ENCODE results near the gene ATP1A1.

Gene ATP1A1

DNA sequence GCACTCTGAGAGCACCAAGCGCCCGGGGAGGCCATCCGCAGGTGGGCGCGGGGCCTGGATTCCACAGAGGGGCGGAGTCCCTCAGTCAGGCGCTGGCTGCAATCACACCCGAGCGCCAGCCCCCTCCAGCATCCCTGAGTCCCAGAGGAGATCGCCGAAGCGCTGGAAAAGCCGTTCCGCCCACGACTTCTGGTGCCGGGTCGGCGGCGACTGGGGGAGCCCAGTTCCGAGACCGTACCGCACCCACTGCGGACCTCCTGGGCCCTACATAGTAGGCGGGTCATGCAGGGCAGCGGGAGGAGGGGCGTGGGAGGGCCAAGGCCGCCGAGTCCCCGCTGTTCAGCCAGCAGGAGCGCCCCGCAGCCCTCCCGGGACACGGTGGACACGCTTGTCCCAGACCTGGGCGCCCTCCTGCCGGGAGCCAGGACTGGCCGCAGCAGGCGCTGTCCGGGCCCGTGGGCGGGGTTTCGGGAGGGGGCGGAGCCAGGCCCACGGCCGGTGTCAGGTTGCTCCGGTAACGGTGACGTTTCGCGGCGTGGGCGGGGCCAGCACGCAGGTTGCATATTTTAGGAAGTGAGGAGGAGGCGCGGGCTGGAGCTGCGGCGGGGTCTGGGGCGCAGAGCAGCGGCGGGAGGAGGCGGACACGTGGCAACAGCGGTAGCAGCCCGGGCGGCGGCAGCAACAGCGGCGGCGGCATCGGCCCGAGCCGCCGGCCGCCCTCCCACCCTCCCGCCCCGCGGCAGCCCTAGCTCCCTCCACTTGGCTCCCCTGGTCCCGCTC, at the start of gene ATP1A1:
Gene ATP1A1 (plus strand): TSS at position 594 of the 780 bp plus-strand sequence. CDS start 268 bp downstream, outside the sequence.
- DNase-seq: peak; percentile 54

DNA sequence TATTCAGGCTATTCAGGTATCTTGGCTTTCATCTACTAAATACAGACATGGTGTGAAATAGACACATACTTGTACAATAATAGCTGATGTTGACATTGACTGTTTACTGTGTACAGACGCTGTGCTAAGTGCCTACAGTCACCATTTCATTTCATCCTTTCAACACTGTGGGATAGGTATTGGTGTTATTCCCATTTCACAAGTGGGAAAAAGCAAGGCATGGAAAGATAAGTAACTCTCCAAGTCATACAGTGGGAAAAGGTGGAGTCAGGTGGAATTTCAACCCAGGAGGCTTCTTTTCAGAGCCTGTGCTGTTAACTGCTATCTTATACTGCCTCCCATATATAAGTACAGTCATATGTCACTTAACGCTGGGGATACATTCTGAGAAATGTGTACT, 49.6 kb upstream of the ATP1A1 start:
- no peak for DNase-seq

- no peak for DNase-seq
Observed at GRCh38 chr1:116324411-116324810, 48.6 kb upstream of the ATP1A1 start.

DNA sequence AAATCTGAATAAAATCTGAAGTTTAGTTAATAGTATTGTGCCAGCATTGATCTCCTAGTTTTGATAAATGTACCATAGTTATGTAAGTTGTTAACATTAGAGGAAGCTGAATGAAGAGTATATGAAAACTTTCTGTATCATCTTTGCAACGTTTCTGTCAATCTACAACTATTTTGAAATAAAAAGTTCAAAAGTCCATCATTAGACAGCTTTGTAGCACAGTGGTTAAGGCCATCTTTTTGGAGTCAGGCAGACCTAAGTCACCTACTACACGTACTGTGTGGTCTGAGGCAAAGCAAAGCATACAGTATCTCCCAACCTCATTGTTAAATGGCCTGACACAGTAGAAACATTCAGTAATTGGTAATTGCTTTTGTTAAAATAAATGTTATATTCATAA, 47.9 kb upstream of the ATP1A1 start:
- no peak for DNase-seq

DNA sequence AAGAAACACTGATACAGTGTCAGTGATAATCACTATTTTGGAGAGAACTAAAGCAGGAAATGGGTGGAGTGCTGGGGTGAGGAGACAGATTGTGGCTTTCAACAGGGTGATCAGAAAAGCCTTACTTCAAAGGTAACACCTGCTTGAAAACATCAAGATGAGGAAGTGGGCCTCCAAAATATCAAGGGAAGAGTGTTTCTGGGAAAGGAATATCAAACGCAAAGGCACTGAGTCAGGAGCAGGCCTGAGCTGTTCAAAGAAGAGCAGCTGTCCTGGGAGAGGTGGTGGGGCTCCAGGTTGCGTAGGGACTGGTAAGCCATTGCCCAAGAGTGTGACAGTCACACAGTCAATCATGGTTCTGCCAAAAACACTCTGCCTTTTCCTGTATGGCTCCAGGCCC, 47.1 kb upstream of the ATP1A1 start:
- DNase-seq: no peak

- no peak for DNase-seq
Observed at GRCh38 chr1:116326486-116326885, 46.6 kb upstream of the ATP1A1 start.

- DNase-seq: no peak
Observed at GRCh38 chr1:116328671-116329070, 44.4 kb upstream of the ATP1A1 start.

DNA sequence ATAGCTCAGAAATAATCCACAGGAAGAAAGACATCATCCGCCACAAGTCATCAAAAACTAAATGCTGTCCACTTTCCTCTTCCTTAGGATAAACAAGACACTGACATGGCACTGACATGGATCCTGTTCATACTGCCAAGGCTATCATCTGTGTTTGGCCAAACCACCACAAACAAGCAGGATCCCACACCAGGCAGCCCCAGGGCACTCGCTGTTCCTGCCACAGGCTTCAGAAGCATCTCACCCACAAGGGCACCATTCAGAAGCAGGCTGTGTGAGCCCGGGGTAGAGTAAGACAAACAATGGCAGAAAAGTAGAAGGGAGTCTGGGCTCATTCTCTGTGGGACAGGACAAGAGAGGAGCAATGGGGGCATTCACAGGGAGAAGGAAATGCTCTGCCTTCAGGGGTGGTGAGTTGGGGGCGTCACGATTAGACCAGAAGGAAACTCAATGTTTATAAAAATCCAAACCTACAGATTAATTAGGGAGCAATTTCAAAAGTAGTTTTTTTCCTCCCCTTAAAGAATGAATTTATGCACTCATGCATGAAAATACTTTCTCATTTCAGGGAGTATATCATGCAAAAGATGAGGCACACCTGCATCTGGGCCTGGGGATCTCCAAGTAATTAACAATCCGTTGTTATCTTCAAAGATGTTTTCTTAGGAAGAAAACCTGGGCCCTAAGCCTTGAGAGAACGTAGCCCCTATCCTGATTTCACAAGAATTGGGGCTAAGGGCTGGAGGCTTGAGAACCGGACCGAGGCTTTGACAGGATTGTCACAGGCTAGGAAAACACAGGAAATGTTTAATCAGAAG, 43.3 kb upstream of the ATP1A1 start:
- no peak for DNase-seq

DNA sequence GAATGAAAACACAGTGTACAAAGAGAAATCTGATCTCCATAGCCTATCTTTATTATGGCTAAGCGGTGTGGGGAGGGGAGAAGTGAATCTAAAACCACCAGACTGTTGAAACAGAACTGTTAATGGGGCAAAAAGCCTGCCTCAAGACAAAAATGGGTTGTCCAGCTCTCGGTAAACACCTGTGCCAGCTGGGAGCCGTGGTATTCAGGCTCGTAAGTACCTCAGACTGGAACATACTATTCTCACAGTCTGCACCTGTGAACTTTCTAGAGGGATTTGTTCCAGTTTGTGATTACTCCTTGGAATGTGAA, 42.7 kb upstream of the ATP1A1 start:
- no peak for DNase-seq

GRCh38 chr1:116330846-116331245, 42.2 kb upstream of the ATP1A1 start:
- no peak for DNase-seq

DNA sequence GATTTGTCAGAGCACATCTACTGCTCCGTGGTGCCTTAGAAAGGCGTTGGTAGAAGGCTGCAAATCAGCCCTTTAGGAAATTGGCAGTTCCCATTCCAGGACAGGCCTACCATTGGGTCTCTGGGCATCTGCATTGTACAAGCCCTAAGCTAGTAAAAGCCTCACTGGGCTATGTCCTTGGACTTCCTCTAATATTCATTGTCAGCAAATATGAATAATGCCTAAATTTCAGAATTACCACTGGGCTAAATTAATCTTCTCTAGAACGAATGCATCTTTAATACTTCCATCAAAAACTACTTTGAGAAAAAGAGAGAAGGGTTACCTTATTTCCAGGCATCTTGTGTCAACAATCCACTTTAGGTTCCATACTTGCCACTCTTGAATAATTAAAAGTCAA, 41.5 kb upstream of the ATP1A1 start:
- DNase-seq: no peak

GRCh38 chr1:116332451-116332850, 40.6 kb upstream of the ATP1A1 start:
- no peak for DNase-seq

DNA sequence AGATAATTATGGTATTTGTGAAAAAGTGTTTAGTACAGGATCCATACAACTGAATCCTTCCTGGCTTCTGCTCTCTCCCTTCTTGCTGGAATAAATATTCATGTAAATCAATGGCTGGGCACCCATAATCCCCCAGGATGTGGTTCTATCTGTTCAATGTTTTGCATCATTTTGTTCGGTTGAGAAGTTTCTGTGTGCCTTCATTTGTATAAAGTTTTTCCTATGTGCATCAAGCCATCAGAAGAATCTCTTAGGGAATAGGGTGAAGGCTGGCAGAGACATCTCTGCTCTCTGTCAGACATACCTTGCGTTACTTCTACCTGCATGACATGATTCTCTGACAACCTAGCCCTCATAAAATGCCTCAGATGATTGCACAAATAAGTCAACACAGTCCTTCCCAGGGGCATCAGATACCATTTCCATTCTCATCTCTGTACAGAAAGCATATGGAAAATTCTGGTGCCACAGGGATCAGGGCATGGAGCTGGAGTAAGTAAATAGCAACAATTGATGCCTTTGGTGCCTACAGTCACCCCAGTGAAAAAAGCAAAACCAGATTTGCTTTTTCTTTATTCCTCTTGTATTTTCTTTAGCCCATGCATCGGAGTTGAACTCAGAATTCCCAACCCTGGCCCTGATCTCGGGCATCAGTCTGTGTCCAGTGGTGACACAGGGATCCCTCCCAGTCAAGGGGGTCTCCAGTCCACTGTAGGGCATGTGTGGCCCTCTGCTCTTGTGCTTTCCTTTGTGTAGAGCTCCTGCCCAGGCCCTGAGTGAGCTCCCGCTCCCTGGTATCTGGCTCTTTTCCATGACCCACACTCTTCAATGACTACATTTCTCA, 39.7 kb upstream of the ATP1A1 start:
- DNase-seq: no peak

DNA sequence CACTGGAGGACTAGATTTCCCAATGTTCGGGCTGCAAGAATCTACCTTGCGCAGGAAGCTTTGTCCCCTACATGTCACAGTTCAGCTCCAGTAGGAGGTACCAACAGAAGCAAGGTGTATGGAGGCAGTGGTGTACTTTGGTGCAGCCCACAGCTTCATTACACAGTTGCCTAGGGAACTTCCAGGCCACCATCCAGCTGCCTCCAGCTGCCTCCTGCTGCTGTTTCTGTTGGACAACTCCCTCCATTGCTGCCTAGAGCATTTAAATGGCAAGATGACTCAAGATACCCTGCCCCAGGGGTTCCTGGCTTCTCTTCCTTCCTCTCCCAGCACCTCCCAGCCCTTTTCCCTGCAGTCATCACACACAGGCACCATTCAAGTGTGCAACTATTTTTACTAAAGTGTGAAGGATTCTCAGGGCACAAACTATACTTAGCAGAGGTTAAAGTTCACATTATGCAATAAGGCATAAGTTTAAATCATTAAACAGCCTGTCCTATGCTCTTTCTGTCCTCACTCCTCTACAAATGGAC, 39.0 kb upstream of the ATP1A1 start:
- DNase-seq: no peak

GRCh38 chr1:116334868-116335635, 38.0 kb upstream of the ATP1A1 start:
- DNase-seq: no peak

GRCh38 chr1:116335850-116336624, 37.0 kb upstream of the ATP1A1 start:
- DNase-seq: no peak

- no peak for DNase-seq
Observed at GRCh38 chr1:116337398-116337797, 35.6 kb upstream of the ATP1A1 start.

DNA sequence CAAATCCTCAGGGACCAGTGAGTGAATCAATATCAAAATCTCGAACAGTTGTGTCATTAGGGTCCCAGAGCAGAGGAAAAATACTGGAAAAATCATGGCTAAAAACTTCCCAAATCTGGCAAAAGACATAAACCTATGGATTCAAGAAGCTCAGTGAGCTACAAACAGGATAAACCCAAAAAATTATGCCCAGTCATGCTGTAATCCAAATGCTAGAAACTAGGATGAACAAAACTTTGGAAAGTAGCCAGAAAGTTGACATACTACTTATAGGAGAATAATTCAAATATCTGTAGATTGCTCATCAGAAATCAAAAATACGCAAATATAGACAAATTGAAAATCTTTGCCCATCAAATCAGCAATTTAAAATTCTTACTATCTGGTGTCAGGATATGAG, 34.6 kb upstream of the ATP1A1 start:
- DNase-seq: no peak

- no peak for DNase-seq
Observed at GRCh38 chr1:116340506-116341231, 32.4 kb upstream of the ATP1A1 start.

GRCh38 chr1:116343019-116343418, 30.0 kb upstream of the ATP1A1 start:
- no peak for DNase-seq

DNA sequence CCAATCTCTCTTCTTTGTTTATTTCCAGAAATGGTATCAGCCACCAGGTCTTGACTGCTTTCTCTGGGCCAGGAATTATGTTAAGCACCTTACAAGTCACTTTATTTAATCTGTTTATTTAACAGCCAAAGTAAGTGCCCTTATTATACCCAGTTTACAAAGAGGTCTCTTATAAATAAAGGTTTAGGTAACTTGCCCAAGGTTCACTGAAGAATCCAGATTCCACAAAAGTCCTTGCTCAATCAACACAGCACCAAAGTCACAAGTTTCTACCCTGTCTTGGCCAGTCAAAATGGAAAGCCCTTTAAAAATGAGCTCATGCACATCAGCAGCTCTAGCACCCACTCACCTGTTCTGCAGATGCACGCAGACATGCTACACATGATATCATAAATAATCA, 28.0 kb upstream of the ATP1A1 start:
- no peak for DNase-seq

All from GOT3 (cell line).